Keratinocyte (primary cell): ENCODE results near the gene PDIA6. TPM values are rescaled to one million over a fixed set of nuclear protein-coding genes. Genes with fewer than 3 reads are reported as not detected.

ENCODE experiments used
- DNase-seq: peaks from one replicate; pipeline ENCODE4 v3.0.0-alpha.2; 2011; ENCODE audit warnings: low read depth, missing footprints, low spot score
- FAIRE-seq: peaks from 2 replicates; lab custom pipeline; 2011; peaks lifted over from hg19 to GRCh38; lab: Jason Lieb, UNC
- H2AFZ ChIP-seq: 2 replicates; pipeline ENCODE4 v1.6.0; 2012; ENCODE audit warnings: low read length, control low read depth, inconsistent platforms; ENCODE audit not compliant: control insufficient read depth
- H3K27ac ChIP-seq: 2 replicates; pipeline ENCODE4 v1.5.1; 2011; ENCODE audit warnings: low read length; ENCODE audit not compliant: control insufficient read depth, insufficient read depth
- H3K27me3 ChIP-seq: 3 replicates; pipeline ENCODE4 v1.6.0; 2011; ENCODE audit warnings: low read length; ENCODE audit not compliant: control insufficient read depth, insufficient read depth; ENCODE audit errors: extremely low read depth
- H3K36me3 ChIP-seq, 2 experiments: 2 replicates in 1 of 2; 3 replicates in 1 of 2; pipeline ENCODE4 v1.5.1; 2011; ENCODE audit warnings: low read length in 2 of 2, mild to moderate bottlenecking in 1 of 2; ENCODE audit not compliant: control insufficient read depth in 2 of 2, insufficient read depth in 2 of 2; ENCODE audit errors: extremely low read depth in 1 of 2
- H3K4me1 ChIP-seq: 3 replicates; pipeline ENCODE4 v1.5.1; 2011; ENCODE audit warnings: low read length; ENCODE audit not compliant: control insufficient read depth, insufficient read depth; ENCODE audit errors: extremely low read depth
- H3K4me2 ChIP-seq: 3 replicates; pipeline ENCODE4 v1.6.0; 2011; ENCODE audit warnings: low read depth, low read length; ENCODE audit not compliant: control insufficient read depth, insufficient read depth; ENCODE audit errors: extremely low read depth
- H3K4me3 ChIP-seq, 3 experiments: fragments of 200-600 bp in 1 of 3; sonication (generic) in 1 of 3; 2 replicates in 2 of 3; 3 replicates in 1 of 3; pipeline ENCODE4 v1.5.1; 2011 to 2016; ENCODE audit warnings: low read length in 3 of 3, mild to moderate bottlenecking in 3 of 3, control low read depth in 2 of 3, inconsistent platforms in 1 of 3, low read depth in 1 of 3, mixed read lengths in 1 of 3, mixed run types in 1 of 3, moderate library complexity in 1 of 3; ENCODE audit not compliant: control insufficient read depth in 2 of 3, insufficient read depth in 2 of 3; ENCODE audit errors: extremely low read depth in 1 of 3
- H3K79me2 ChIP-seq: 2 replicates; pipeline ENCODE4 v1.6.0; 2012; ENCODE audit warnings: low read length; ENCODE audit not compliant: control insufficient read depth, insufficient read depth
- H3K9ac ChIP-seq: 3 replicates; pipeline ENCODE4 v1.6.0; 2011; ENCODE audit warnings: low read length; ENCODE audit not compliant: control insufficient read depth, insufficient read depth; ENCODE audit errors: extremely low read depth
- H3K9me1 ChIP-seq: 3 replicates; pipeline ENCODE4 v1.6.0; 2011; ENCODE audit warnings: low read length; ENCODE audit not compliant: control insufficient read depth, insufficient read depth; ENCODE audit errors: extremely low read depth
- H3K9me3 ChIP-seq: 2 replicates; pipeline ENCODE4 v1.5.1; 2012; ENCODE audit warnings: low read depth, low read length; ENCODE audit not compliant: control insufficient read depth
- H4K20me1 ChIP-seq: 3 replicates; pipeline ENCODE4 v1.6.0; 2011; ENCODE audit warnings: low read length; ENCODE audit not compliant: control insufficient read depth, insufficient read depth; ENCODE audit errors: extremely low read depth
- EZH2 ChIP-seq: IDR thresholded peaks from one replicate; pipeline ENCODE4 v1.6.1; 2012; ENCODE audit warnings: inconsistent platforms, mild to moderate bottlenecking, low read length, moderate library complexity
- dilution Hi-C: fragments of 300-500 bp; cut with MboI; formaldehyde crosslinking; loops from one replicate; pipeline ENCODE4 v1.7.0; 2020; ENCODE audit warnings: low sequenced_read_pairs; ENCODE audit not compliant: extremely low pct_ligation_motif_present
- polyA plus RNA-seq, 5 experiments: library from polyadenylated mRNA; depleted of rRNA in 3 of 5; stranded (reverse) in 3 of 5; stranded (forward) in 1 of 5; unstranded in 1 of 5; fragments of >200 nt; gene quantifications; 1 replicate in 1 of 5; 2 replicates in 3 of 5; 3 replicates in 1 of 5; pipeline versions ENCODE4 v1.2.1 to v1.2.3, GENCODE V29; 2011 to 2012; ENCODE audit warnings: missing spikeins in 2 of 5, low read depth in 1 of 5, low replicate concordance in 1 of 5
- TF ChIP-seq, protein P1 (sequence below), 3 experiments: IDR thresholded peaks in 1 of 3; conservative IDR thresholded peaks in 1 of 3; optimal IDR thresholded peaks in 1 of 3; 2 replicates in 2 of 3; 3 replicates in 1 of 3; pipeline versions ENCODE3 to v1.5.1; 2011; ENCODE audit warnings: low read length in 3 of 3, mild to moderate bottlenecking in 3 of 3, moderate library complexity in 2 of 3, control low read depth in 1 of 3, inconsistent platforms in 1 of 3; ENCODE audit not compliant: insufficient read depth in 2 of 3; ENCODE audit errors: extremely low read depth in 1 of 3

The PDIA6 gene
- polyA plus RNA-seq, 1 donor (not counting 4 experiments of a cell fraction or from before 2014, with no cell fraction given) = 310 TPM

DNA sequence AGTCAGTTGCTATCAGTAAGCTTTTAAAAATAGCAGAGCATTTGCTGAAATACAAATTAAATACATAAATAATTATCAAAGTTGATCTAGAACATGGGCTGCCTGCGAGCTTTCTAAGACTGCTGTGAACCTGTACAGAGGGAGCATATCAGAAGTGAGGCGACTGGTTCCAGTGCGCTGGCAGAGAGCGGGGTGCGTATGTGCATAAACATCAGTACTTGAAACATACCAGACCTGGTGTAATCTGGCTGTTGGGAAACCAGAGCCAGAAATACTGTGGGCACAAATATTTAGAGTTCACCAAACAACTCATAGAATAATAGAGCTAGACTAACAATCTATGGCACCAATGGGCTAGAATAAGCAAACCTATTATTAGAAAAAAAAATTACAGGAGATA is 27.3 kb downstream of the PDIA6 start:
- dilution Hi-C loops = loop anchor here (10.0 kb wide), 1 partner anchor 80 kb away; no protein-coding TSS in a partner anchor
- DNase-seq (no peak), FAIRE-seq (no peak)
- no peak overlapping the region for H3K4me3 ChIP-seq
- no peaks in the 10 kb centered on the region for H3K9me1 ChIP-seq
- no peak for TF ChIP-seq EZH2
- TF ChIP-seq, protein P1, sequence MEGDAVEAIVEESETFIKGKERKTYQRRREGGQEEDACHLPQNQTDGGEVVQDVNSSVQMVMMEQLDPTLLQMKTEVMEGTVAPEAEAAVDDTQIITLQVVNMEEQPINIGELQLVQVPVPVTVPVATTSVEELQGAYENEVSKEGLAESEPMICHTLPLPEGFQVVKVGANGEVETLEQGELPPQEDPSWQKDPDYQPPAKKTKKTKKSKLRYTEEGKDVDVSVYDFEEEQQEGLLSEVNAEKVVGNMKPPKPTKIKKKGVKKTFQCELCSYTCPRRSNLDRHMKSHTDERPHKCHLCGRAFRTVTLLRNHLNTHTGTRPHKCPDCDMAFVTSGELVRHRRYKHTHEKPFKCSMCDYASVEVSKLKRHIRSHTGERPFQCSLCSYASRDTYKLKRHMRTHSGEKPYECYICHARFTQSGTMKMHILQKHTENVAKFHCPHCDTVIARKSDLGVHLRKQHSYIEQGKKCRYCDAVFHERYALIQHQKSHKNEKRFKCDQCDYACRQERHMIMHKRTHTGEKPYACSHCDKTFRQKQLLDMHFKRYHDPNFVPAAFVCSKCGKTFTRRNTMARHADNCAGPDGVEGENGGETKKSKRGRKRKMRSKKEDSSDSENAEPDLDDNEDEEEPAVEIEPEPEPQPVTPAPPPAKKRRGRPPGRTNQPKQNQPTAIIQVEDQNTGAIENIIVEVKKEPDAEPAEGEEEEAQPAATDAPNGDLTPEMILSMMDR (optimal IDR thresholded peaks at IDR 0.05 in 1 of 3, IDR thresholded peaks at IDR 0.05 in 1 of 3, conservative IDR thresholded peaks at IDR 0.05 in 1 of 3; ENCODE audit: extremely low read depth in 1 of 3, insufficient read depth in 2 of 3, low read length in 3 of 3) = no peak
- H3K4me2 ChIP-seq = no peak overlapping the region
- H3K36me3 ChIP-seq = peaks cover 43 to 49% of the 10 kb centered on the region in 2 experiments
- no peak overlapping the region for H3K27ac ChIP-seq
- no peak overlapping the region for H2AFZ ChIP-seq
- H4K20me1 ChIP-seq = peaks cover 5% of the 10 kb centered on the region
- H3K4me1 ChIP-seq = no peaks in the 10 kb centered on the region
- H3K27me3 ChIP-seq = no peaks in the 10 kb centered on the region
- H3K79me2 ChIP-seq = peaks cover 8% of the 10 kb centered on the region
- no peak overlapping the region for H3K9ac ChIP-seq
- H3K9me3 ChIP-seq = no peaks in the 10 kb centered on the region

DNA sequence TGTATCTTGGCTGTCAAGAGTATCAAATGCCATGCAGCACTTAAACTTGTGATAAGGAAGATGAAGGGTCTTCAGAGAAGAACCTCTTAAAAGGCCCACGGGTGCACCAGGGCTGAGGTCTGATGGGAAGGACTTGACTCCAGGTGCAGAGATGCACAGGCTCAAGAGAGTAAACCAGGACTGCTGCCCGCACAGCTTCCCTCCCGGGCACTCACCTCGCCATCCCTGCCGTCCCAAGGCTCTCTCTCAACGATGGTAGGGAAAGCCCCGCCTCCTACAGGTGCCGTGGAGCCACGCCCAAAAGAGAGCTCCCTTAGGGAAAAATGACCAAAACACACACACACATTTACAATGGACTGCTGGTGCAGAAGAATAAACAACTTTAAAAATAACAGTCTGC is 27.9 kb downstream of the PDIA6 start:
- no peak overlapping the region for H3K4me3 ChIP-seq
- H3K9ac ChIP-seq = no peak overlapping the region
- dilution Hi-C loops = loop anchor here (10.0 kb wide), 1 partner anchor 80 kb away; no protein-coding TSS in a partner anchor
- no peaks in the 10 kb centered on the region for H3K9me3 ChIP-seq
- FAIRE-seq = no peak
- no peaks in the 10 kb centered on the region for H3K27me3 ChIP-seq
- H3K4me2 ChIP-seq = no peak overlapping the region
- peaks cover 45 to 53% of the 10 kb centered on the region in 2 experiments for H3K36me3 ChIP-seq
- H3K27ac ChIP-seq = no peak overlapping the region
- peaks cover 5% of the 10 kb centered on the region for H4K20me1 ChIP-seq
- no peak for DNase-seq
- no peak overlapping the region for H2AFZ ChIP-seq
- no peaks in the 10 kb centered on the region for H3K9me1 ChIP-seq
- no peak for TF ChIP-seq EZH2
- TF ChIP-seq, protein P1 (optimal IDR thresholded peaks at IDR 0.05 in 1 of 3, IDR thresholded peaks at IDR 0.05 in 1 of 3, conservative IDR thresholded peaks at IDR 0.05 in 1 of 3; ENCODE audit: extremely low read depth in 1 of 3, insufficient read depth in 2 of 3, low read length in 3 of 3) = no peak
- H3K79me2 ChIP-seq = peaks cover 8% of the 10 kb centered on the region
- H3K4me1 ChIP-seq = no peaks in the 10 kb centered on the region
